ES-I3 (cell line): Measurements from ENCODE around the gene POGLUT3.

ENCODE experiments used
- H3K36me3 ChIP-seq: 2 replicates; pipeline ENCODE4 v1.6.1; 2013; ENCODE audit warnings: mild to moderate bottlenecking, low read length, control low read depth, moderate library complexity; ENCODE audit not compliant: insufficient read depth
- H3K4me1 ChIP-seq: 2 replicates; pipeline ENCODE4 v1.6.1; 2013; ENCODE audit warnings: mild to moderate bottlenecking, control low read depth, low read length; ENCODE audit not compliant: insufficient read depth
- H3K9ac ChIP-seq: 2 replicates; pipeline ENCODE4 v1.6.1; 2013; ENCODE audit warnings: low read depth, mild to moderate bottlenecking, low read length, moderate library complexity
- H3K9me3 ChIP-seq: 2 replicates; pipeline ENCODE4 v1.6.1; 2013; ENCODE audit warnings: mild to moderate bottlenecking, low read length, moderate library complexity; ENCODE audit not compliant: control insufficient read depth, insufficient read depth

Gene POGLUT3

GRCh38 chr11:108518581-108518980 lies 20.4 kb upstream of the POGLUT3 start:
- no peak overlapping the region for H3K9ac ChIP-seq
- no peaks in the 10 kb centered on the region for H3K4me1 ChIP-seq
- no peaks in the 10 kb centered on the region for H3K9me3 ChIP-seq
- no peaks in the 10 kb centered on the region; the same call in 1 of the 2 replicates for H3K36me3 ChIP-seq

GRCh38 chr11:108516125-108516524 lies 17.9 kb upstream of the POGLUT3 start:
- Histone ChIP-seq H3K36me3 (no peaks in the 10 kb centered on the region; the same call in 1 of the 2 replicates), H3K9me3 (no peaks in the 10 kb centered on the region), H3K9ac (no peak overlapping the region), H3K4me1 (no peaks in the 10 kb centered on the region)

- H3K9ac ChIP-seq: no peak overlapping the region
- no peaks in the 10 kb centered on the region for H3K9me3 ChIP-seq
- no peaks in the 10 kb centered on the region for H3K4me1 ChIP-seq
- no peaks in the 10 kb centered on the region; the same call in 1 of the 2 replicates for H3K36me3 ChIP-seq
Measured at GRCh38 chr11:108512708-108513107, 14.5 kb upstream of the POGLUT3 start.

- no peaks in the 10 kb centered on the region for H3K9me3 ChIP-seq
- no peak overlapping the region for H3K9ac ChIP-seq
- no peaks in the 10 kb centered on the region; the same call in 1 of the 2 replicates for H3K36me3 ChIP-seq
- H3K4me1 ChIP-seq: no peaks in the 10 kb centered on the region
Measured at GRCh38 chr11:108511851-108512474, 13.8 kb upstream of the POGLUT3 start.

GRCh38 chr11:108508653-108509593 lies 10.7 kb upstream of the POGLUT3 start:
- H3K36me3 ChIP-seq: no peaks in the 10 kb centered on the region; the same call in 1 of the 2 replicates
- no peaks in the 10 kb centered on the region for H3K9me3 ChIP-seq
- H3K4me1 ChIP-seq: no peaks in the 10 kb centered on the region
- H3K9ac ChIP-seq: no peak overlapping the region

- Histone ChIP-seq H3K4me1 (peaks cover 7% of the 10 kb centered on the region), H3K9me3 (no peaks in the 10 kb centered on the region), H3K36me3 (no peaks in the 10 kb centered on the region), H3K9ac (no peak overlapping the region)
Measured at GRCh38 chr11:108501396-108501795, 3.2 kb upstream of the POGLUT3 start.

GRCh38 chr11:108500721-108501120 lies 2.5 kb upstream of the POGLUT3 start:
- no peak overlapping the region for H3K9ac ChIP-seq

GRCh38 chr11:108500169-108500568 lies 2.0 kb upstream of the POGLUT3 start:
- Histone ChIP-seq H3K9me3 (no peaks in the 10 kb centered on the region), H3K9ac (no peak overlapping the region), H3K36me3 (no peaks in the 10 kb centered on the region), H3K4me1 (peaks cover 7% of the 10 kb centered on the region)

More at GRCh38 chr11:108500721-108501120, 2.5 kb upstream of the POGLUT3 start:
- H3K4me1 ChIP-seq: peaks cover 7% of the 10 kb centered on the region
- no peaks in the 10 kb centered on the region for H3K36me3 ChIP-seq
- H3K9me3 ChIP-seq: no peaks in the 10 kb centered on the region

GRCh38 chr11:108498816-108499408 lies 728 bp upstream of the POGLUT3 start:
- Histone ChIP-seq H3K4me1 (peaks cover 7% of the 10 kb centered on the region), H3K9ac (peak overlapping the region; percentile 81), H3K9me3 (no peaks in the 10 kb centered on the region), H3K36me3 (no peaks in the 10 kb centered on the region)

GRCh38 chr11:108497317-108498045 lies 703 bp downstream of the POGLUT3 start:
- no peaks in the 10 kb centered on the region for H3K36me3 ChIP-seq
- peak overlapping the region; percentile 81 for H3K9ac ChIP-seq
- H3K9me3 ChIP-seq: no peaks in the 10 kb centered on the region
- H3K4me1 ChIP-seq: peaks cover 7% of the 10 kb centered on the region

- H3K4me1 ChIP-seq: peaks cover 7% of the 10 kb centered on the region
- H3K9me3 ChIP-seq: no peaks in the 10 kb centered on the region
- H3K9ac ChIP-seq: peak overlapping the region; percentile 81; the same call in 1 of the 2 replicates
- H3K36me3 ChIP-seq: no peaks in the 10 kb centered on the region
Measured at GRCh38 chr11:108496643-108497256, 1.4 kb downstream of the POGLUT3 start.

- H3K4me1 ChIP-seq: peaks cover 7% of the 10 kb centered on the region
- no peaks in the 10 kb centered on the region for H3K36me3 ChIP-seq
- no peak overlapping the region for H3K9ac ChIP-seq
- H3K9me3 ChIP-seq: no peaks in the 10 kb centered on the region
Measured at GRCh38 chr11:108495326-108495725, 2.9 kb downstream of the POGLUT3 start.

- H3K9ac ChIP-seq: no peak overlapping the region
- H3K36me3 ChIP-seq: no peaks in the 10 kb centered on the region
- peaks cover 7% of the 10 kb centered on the region for H3K4me1 ChIP-seq
- no peaks in the 10 kb centered on the region for H3K9me3 ChIP-seq
Measured at GRCh38 chr11:108494182-108494581, 4.0 kb downstream of the POGLUT3 start.

- Histone ChIP-seq H3K36me3 (no peaks in the 10 kb centered on the region), H3K9ac (no peak overlapping the region), H3K4me1 (peaks cover 4% of the 10 kb centered on the region), H3K9me3 (no peaks in the 10 kb centered on the region)
Measured at GRCh38 chr11:108491936-108492335, 6.2 kb downstream of the POGLUT3 start.
